Measurements from ENCODE around the gene PRDM16.

PRDM16 gene

DNA sequence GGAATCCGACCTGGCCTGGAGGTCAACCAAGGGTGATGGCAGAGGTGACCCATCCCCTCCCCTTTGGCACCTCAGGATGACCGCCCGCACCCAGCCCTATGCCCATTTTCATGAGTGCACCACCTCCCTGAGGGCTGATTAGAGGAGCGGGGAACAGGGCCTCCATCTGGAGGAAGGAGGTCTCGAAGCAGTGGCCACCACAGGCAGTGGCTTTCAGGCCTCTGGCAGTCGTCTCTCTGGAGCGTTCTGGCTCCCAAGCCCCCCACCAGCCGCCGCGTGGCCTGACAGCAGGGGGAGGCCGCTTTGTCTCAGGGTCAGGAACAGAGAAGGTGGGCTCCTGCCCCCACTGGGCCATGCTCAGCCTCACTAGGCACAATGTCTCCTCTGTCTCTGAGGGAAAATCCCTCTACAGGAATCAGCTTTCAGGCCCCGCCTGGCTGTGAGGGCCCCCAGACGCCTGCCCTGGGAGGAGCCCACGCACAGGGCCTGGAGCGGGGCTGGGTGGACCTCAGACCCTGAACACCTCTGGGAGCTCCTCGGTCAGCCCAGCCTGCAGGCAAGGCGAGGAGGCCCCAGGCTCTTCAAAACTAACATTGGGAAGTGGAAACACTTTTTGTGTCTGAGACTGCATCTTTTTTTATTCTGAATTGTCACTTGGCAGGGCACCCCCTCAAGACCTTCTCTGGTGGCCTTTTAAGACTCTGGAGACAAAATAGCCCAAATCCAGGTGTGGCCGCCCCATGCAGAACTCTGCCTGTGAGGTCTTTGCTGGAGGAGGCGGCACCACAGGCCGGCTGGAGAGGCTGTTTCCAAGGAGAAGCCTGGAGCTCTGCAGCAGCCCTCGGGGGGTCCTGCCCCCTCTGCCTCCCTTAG is 257.7 kb downstream of the PRDM16 start:
- H3K27ac ChIP-seq (ENCODE audit: low read depth, low read length): no peak overlapping the region

DNA sequence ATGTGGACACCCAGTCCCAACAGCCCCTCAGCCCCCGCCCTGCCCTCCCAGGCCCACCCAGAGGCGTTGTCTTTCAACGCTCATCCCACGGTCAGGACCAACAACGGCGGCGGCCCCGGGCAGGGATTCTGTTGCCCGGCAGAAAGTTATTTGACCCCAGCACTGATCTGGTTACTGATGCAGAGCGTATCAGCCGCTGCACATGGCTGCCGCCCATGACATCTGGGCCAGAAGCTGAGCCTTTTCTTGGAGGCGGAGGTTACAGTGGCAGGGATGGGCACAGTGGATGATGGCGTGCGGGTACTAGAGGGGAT is 258.3 kb downstream of the PRDM16 start:
- Histone ChIP-seq H3K9me3 (ENCODE audit: control insufficient read depth in 1 of 2, low read length in 2 of 2) (no peaks in the 10 kb centered on the region), H3K27me3 (ENCODE audit: control insufficient read depth in 1 of 2, insufficient read depth in 2 of 2, low read length in 2 of 2) (no peaks in the 10 kb centered on the region), H3K9ac (ENCODE audit: low read depth in 1 of 2, low read length in 2 of 2) (no peak overlapping the region), H3K4me3 (ENCODE audit: low read depth in 1 of 2, low read length in 2 of 2) (no peak overlapping the region), H3K36me3 (ENCODE audit: control insufficient read depth in 1 of 2, insufficient read depth in 2 of 2, low read length in 2 of 2) (no peaks in the 10 kb centered on the region), H3K4me1 (ENCODE audit: control insufficient read depth in 1 of 2, insufficient read depth in 2 of 2, low read length in 2 of 2) (peaks cover 22 to 26% of the 10 kb centered on the region in 2 donors), H3K27ac (ENCODE audit: low read depth, low read length) (no peak overlapping the region)

More for the DNA sequence above, 257.7 kb downstream of the PRDM16 start:
- H3K27me3 ChIP-seq (ENCODE audit: control insufficient read depth in 1 of 2, insufficient read depth in 2 of 2, low read length in 2 of 2): no peaks in the 10 kb centered on the region
- no peaks in the 10 kb centered on the region for H3K9me3 ChIP-seq (ENCODE audit: control insufficient read depth in 1 of 2, low read length in 2 of 2)
- H3K4me3 ChIP-seq (ENCODE audit: low read depth in 1 of 2, low read length in 2 of 2): no peak overlapping the region
- peaks cover 26 to 32% of the 10 kb centered on the region in 2 donors for H3K4me1 ChIP-seq (ENCODE audit: control insufficient read depth in 1 of 2, insufficient read depth in 2 of 2, low read length in 2 of 2)
- H3K9ac ChIP-seq (ENCODE audit: low read depth in 1 of 2, low read length in 2 of 2): no peak overlapping the region
- no peaks in the 10 kb centered on the region for H3K36me3 ChIP-seq (ENCODE audit: control insufficient read depth in 1 of 2, insufficient read depth in 2 of 2, low read length in 2 of 2)

DNA sequence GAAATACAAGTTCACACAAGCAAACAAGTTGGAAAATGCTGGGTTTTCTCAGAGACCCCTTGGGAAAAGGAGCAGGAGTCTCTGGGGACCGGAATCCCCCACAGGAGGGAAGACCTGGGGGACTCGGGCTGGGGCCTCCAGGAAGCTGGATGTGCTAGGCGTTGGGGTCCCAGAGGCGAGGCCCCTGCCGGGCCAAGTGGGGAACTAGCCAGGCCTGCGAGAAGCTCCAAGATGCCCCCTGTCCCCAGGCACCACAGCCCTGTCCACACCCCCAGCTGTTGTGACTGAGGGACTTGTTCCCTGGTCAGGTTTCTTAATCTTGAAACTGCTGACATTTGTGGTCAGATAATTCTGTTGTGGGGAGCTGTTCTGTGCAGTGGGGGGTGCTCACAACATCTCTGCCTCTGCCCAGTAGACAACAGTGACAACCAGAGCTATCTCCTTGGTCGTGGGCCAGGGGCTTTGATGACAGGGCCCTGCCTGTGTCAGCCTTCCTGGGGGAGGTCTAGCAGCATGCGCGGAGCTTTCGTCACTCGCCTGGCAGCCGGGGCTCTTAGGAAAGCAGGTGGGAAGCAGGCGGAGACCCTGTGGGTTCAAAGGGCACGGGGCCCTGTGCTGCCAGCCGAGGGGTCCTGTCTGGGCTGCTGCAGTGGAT is 259.1 kb downstream of the PRDM16 start:
- Histone ChIP-seq H3K9me3 (ENCODE audit: control insufficient read depth in 1 of 2, low read length in 2 of 2) (no peaks in the 10 kb centered on the region), H3K4me1 (ENCODE audit: control insufficient read depth in 1 of 2, insufficient read depth in 2 of 2, low read length in 2 of 2) (peaks cover 15 to 19% of the 10 kb centered on the region in 2 donors), H3K27me3 (ENCODE audit: control insufficient read depth in 1 of 2, insufficient read depth in 2 of 2, low read length in 2 of 2) (no peaks in the 10 kb centered on the region), H3K9ac (ENCODE audit: low read depth in 1 of 2, low read length in 2 of 2) (no peak overlapping the region), H3K27ac (ENCODE audit: low read depth, low read length) (no peak overlapping the region), H3K4me3 (ENCODE audit: low read depth in 1 of 2, low read length in 2 of 2) (no peak overlapping the region), H3K36me3 (ENCODE audit: control insufficient read depth in 1 of 2, insufficient read depth in 2 of 2, low read length in 2 of 2) (no peaks in the 10 kb centered on the region)

DNA sequence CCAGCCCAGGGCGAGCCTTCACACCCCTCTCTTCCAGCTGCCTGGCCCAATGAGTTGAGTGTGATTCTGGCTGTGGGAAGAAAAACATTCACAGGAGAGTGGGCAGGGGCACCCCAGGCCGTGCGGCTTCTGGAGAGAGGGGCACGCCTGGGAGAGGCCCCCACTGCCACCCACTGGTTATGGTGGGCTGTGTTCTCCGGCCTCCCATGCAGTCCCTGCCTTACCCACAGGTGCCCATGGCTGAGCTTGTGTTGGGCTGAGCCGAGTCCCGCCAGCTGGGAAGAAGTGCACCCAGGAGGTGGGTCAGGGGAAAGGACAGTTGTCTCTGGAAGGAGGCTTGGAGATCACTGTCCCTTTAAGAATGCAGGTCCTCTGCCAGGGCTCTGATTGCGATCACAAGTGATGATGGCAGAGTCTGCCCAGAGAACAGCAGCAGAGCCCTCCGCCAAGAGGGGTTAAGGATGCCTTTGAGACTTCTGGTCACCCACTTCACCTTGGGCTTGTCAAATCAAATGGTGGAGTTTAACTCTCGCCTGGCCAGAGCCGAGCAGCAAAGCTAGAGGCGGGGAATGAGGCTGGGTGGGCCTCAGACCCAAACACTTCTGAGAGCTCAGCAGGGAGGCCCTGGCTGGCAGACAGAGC is 260.8 kb downstream of the PRDM16 start:
- Histone ChIP-seq H3K4me3 (ENCODE audit: low read depth in 1 of 2, low read length in 2 of 2) (no peak overlapping the region), H3K9ac (ENCODE audit: low read depth in 1 of 2, low read length in 2 of 2) (no peak overlapping the region), H3K27me3 (ENCODE audit: control insufficient read depth in 1 of 2, insufficient read depth in 2 of 2, low read length in 2 of 2) (no peaks in the 10 kb centered on the region), H3K9me3 (ENCODE audit: control insufficient read depth in 1 of 2, low read length in 2 of 2) (no peaks in the 10 kb centered on the region), H3K36me3 (ENCODE audit: control insufficient read depth in 1 of 2, insufficient read depth in 2 of 2, low read length in 2 of 2) (no peaks in the 10 kb centered on the region), H3K4me1 (ENCODE audit: control insufficient read depth in 1 of 2, insufficient read depth in 2 of 2, low read length in 2 of 2) (peaks cover 0 to 4% of the 10 kb centered on the region in 2 donors), H3K27ac (ENCODE audit: low read depth, low read length) (no peak overlapping the region)

DNA sequence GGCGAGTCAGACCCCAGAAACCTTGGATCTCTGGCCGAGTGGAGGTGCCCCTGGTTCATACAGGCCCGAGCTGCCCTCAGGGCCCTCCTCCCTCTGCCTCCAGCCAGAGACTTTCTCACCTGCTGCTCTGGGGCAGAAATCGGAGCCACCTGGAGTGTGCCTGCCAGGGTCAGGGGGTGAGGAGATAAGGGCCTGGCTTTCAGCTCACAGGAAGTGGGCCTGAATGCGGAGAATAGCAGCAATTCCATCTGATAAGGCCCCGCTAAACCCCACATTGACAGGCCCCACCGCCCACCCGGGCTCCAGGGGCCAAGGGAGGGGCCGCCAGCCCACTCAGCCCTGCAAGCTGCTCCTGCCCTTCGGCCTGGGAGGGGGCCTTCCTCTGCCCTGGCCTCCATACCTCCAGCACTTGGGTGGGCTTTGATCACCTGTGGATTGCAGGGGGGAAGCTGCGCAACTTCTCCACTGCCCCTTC is 261.8 kb downstream of the PRDM16 start:
- no peaks in the 10 kb centered on the region for H3K9me3 ChIP-seq (ENCODE audit: control insufficient read depth in 1 of 2, low read length in 2 of 2)
- no peak overlapping the region for H3K9ac ChIP-seq (ENCODE audit: low read depth in 1 of 2, low read length in 2 of 2)
- no peaks in the 10 kb centered on the region for H3K36me3 ChIP-seq (ENCODE audit: control insufficient read depth in 1 of 2, insufficient read depth in 2 of 2, low read length in 2 of 2)
- H3K27ac ChIP-seq (ENCODE audit: low read depth, low read length): no peak overlapping the region
- no peaks in the 10 kb centered on the region for H3K27me3 ChIP-seq (ENCODE audit: control insufficient read depth in 1 of 2, insufficient read depth in 2 of 2, low read length in 2 of 2)
- no peak overlapping the region for H3K4me3 ChIP-seq (ENCODE audit: low read depth in 1 of 2, low read length in 2 of 2)
- H3K4me1 ChIP-seq (ENCODE audit: control insufficient read depth in 1 of 2, insufficient read depth in 2 of 2, low read length in 2 of 2): peaks cover 0 to 4% of the 10 kb centered on the region in 2 donors

DNA sequence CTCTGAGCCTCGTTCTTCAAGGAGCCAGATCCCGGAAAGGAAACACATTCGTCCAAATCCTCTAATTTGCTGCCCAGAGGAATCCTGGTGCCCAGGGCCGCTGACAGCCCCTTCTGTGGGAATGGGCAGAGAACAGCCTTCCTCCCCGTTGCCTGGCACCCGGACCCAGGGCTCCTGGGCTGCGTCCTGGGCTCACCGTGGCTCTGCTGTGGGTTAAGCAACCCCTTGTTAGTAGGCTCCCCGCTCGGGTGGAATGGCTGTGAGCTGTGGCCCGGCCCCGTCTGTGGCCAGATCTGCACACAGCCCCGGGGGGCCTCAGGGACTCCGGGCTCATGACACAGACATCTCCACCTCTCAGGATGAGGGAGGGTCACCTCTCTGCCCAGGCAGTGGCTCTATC is 262.6 kb downstream of the PRDM16 start:
- Histone ChIP-seq H3K36me3 (ENCODE audit: control insufficient read depth in 1 of 2, insufficient read depth in 2 of 2, low read length in 2 of 2) (no peaks in the 10 kb centered on the region), H3K4me3 (ENCODE audit: low read depth in 1 of 2, low read length in 2 of 2) (no peak overlapping the region), H3K27ac (ENCODE audit: low read depth, low read length) (no peak overlapping the region), H3K9ac (ENCODE audit: low read depth in 1 of 2, low read length in 2 of 2) (no peak overlapping the region), H3K27me3 (ENCODE audit: control insufficient read depth in 1 of 2, insufficient read depth in 2 of 2, low read length in 2 of 2) (no peaks in the 10 kb centered on the region), H3K9me3 (ENCODE audit: control insufficient read depth in 1 of 2, low read length in 2 of 2) (peaks cover 0 to 4% of the 10 kb centered on the region in 2 donors), H3K4me1 (ENCODE audit: control insufficient read depth in 1 of 2, insufficient read depth in 2 of 2, low read length in 2 of 2) (peaks cover 0 to 4% of the 10 kb centered on the region in 2 donors)

DNA sequence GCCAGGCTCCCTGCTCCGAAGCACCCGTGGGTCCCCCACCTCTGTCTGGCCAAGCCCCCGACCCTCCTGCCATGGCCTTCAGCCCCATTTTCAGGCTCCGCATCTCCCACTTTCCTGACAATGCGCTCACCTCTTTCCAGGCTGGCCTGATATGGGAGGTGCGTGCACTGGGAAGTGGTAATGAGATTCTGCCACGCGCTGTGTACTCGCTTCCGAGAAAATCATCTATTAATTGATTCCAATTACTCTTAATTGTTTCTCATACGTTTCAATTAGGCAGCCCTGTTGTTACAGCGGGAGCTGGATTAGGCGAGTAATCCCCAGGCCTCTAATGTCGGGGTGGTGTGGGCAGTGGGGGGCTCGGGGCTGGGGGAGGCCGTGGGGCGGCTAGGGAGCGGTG is 263.0 kb downstream of the PRDM16 start:
- H3K4me1 ChIP-seq (ENCODE audit: control insufficient read depth in 1 of 2, insufficient read depth in 2 of 2, low read length in 2 of 2): peaks cover 0 to 4% of the 10 kb centered on the region in 2 donors
- no peak overlapping the region for H3K9ac ChIP-seq (ENCODE audit: low read depth in 1 of 2, low read length in 2 of 2)
- no peak overlapping the region for H3K4me3 ChIP-seq (ENCODE audit: low read depth in 1 of 2, low read length in 2 of 2)
- no peaks in the 10 kb centered on the region for H3K27me3 ChIP-seq (ENCODE audit: control insufficient read depth in 1 of 2, insufficient read depth in 2 of 2, low read length in 2 of 2)
- H3K36me3 ChIP-seq (ENCODE audit: control insufficient read depth in 1 of 2, insufficient read depth in 2 of 2, low read length in 2 of 2): no peaks in the 10 kb centered on the region
- no peak overlapping the region for H3K27ac ChIP-seq (ENCODE audit: low read depth, low read length)
- H3K9me3 ChIP-seq (ENCODE audit: control insufficient read depth in 1 of 2, low read length in 2 of 2): peaks cover 0 to 7% of the 10 kb centered on the region in 2 donors

DNA sequence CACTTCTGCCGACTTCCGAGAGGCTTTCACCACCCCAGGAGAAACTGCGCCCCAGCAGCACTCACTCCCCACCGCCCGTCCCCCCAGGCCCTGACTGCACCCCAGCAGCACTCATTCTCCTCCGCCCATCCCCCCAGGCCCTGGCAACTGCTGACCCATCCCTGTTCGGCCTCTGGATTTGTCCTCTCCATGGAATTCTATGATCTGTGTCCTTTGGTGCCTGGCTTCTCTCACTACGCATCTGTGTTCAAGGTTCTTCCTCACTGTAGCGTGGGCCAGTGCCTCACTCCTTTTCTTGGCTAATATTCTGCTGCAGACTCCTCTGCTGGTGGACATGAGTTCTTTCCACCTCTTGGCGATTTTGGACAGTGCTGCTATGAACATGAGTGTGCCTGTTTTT is 263.7 kb downstream of the PRDM16 start:
- peaks cover 0 to 7% of the 10 kb centered on the region in 2 donors for H3K9me3 ChIP-seq (ENCODE audit: control insufficient read depth in 1 of 2, low read length in 2 of 2)
- no peak overlapping the region for H3K27ac ChIP-seq (ENCODE audit: low read depth, low read length)
- no peaks in the 10 kb centered on the region for H3K36me3 ChIP-seq (ENCODE audit: control insufficient read depth in 1 of 2, insufficient read depth in 2 of 2, low read length in 2 of 2)
- no peak overlapping the region for H3K9ac ChIP-seq (ENCODE audit: low read depth in 1 of 2, low read length in 2 of 2)
- peaks cover 0 to 4% of the 10 kb centered on the region in 2 donors for H3K4me1 ChIP-seq (ENCODE audit: control insufficient read depth in 1 of 2, insufficient read depth in 2 of 2, low read length in 2 of 2)
- H3K4me3 ChIP-seq (ENCODE audit: low read depth in 1 of 2, low read length in 2 of 2): no peak overlapping the region
- no peaks in the 10 kb centered on the region for H3K27me3 ChIP-seq (ENCODE audit: control insufficient read depth in 1 of 2, insufficient read depth in 2 of 2, low read length in 2 of 2)

DNA sequence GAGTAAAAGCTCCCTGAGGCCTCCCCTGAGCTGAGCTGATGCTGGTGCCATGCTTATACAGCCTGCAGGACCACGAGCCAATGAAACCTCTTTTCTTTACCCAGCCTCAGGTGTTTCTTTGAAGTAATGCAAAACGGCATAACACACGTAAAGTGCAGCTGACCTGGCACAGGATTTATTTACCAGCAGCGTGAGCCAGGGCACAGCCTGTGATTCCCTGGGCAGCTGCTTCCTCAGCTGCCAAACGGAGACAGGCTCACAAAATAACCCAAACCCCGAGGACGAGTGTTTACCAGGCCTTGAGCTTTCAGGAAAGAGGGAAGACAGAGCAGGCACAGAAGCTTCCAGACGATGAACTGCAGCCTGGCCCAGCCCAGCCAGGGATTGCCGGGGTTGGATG is 264.9 kb downstream of the PRDM16 start:
- Histone ChIP-seq H3K36me3 (ENCODE audit: control insufficient read depth in 1 of 2, insufficient read depth in 2 of 2, low read length in 2 of 2) (no peaks in the 10 kb centered on the region), H3K9ac (ENCODE audit: low read depth in 1 of 2, low read length in 2 of 2) (no peak overlapping the region), H3K27me3 (ENCODE audit: control insufficient read depth in 1 of 2, insufficient read depth in 2 of 2, low read length in 2 of 2) (no peaks in the 10 kb centered on the region), H3K9me3 (ENCODE audit: control insufficient read depth in 1 of 2, low read length in 2 of 2) (peaks cover 0 to 7% of the 10 kb centered on the region in 2 donors), H3K4me1 (ENCODE audit: control insufficient read depth in 1 of 2, insufficient read depth in 2 of 2, low read length in 2 of 2) (peaks cover 0 to 9% of the 10 kb centered on the region in 2 donors), H3K4me3 (ENCODE audit: low read depth in 1 of 2, low read length in 2 of 2) (no peak overlapping the region), H3K27ac (ENCODE audit: low read depth, low read length) (no peak overlapping the region)

DNA sequence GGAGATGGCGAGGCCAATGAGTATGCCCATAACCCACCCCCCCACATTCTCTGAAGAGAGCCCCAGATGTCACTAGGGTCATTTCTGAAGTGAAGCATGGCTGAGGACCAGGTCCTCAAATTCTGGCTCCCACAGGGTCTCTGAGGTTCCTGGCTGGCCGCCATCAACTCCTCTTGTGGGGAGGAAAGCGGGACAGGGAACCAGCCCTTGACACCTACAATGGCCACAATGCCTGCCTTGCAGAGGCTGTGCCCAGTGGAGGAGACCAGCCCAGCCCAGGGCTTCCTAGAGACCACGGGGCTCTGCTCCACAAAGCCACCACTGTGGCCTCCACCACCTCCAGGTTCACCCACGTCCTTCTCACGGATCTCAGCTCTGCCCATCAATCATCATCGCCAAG is 265.4 kb downstream of the PRDM16 start:
- peaks cover 0 to 7% of the 10 kb centered on the region in 2 donors for H3K9me3 ChIP-seq (ENCODE audit: control insufficient read depth in 1 of 2, low read length in 2 of 2)
- no peak overlapping the region for H3K4me3 ChIP-seq (ENCODE audit: low read depth in 1 of 2, low read length in 2 of 2)
- H3K27ac ChIP-seq (ENCODE audit: low read depth, low read length): no peak overlapping the region
- no peak overlapping the region for H3K9ac ChIP-seq (ENCODE audit: low read depth in 1 of 2, low read length in 2 of 2)
- H3K27me3 ChIP-seq (ENCODE audit: control insufficient read depth in 1 of 2, insufficient read depth in 2 of 2, low read length in 2 of 2): no peaks in the 10 kb centered on the region
- no peaks in the 10 kb centered on the region for H3K36me3 ChIP-seq (ENCODE audit: control insufficient read depth in 1 of 2, insufficient read depth in 2 of 2, low read length in 2 of 2)
- peaks cover 0 to 9% of the 10 kb centered on the region in 2 donors for H3K4me1 ChIP-seq (ENCODE audit: control insufficient read depth in 1 of 2, insufficient read depth in 2 of 2, low read length in 2 of 2)
